Dedifferentiated amniotic fluid mesenchymal stem cell (primary cell): ENCODE measurements around the gene PACRG.
"Not testable (repeated sequence)": the region's sequence is repeated elsewhere in the genome, so short reads cannot be mapped to it uniquely, and the experiment has no call there.

Source experiments
- DNase-seq: peaks from one replicate; pipeline ENCODE4 v3.0.0-alpha.2; 2016; ENCODE audit errors: extremely low spot score

The PACRG gene

DNA sequence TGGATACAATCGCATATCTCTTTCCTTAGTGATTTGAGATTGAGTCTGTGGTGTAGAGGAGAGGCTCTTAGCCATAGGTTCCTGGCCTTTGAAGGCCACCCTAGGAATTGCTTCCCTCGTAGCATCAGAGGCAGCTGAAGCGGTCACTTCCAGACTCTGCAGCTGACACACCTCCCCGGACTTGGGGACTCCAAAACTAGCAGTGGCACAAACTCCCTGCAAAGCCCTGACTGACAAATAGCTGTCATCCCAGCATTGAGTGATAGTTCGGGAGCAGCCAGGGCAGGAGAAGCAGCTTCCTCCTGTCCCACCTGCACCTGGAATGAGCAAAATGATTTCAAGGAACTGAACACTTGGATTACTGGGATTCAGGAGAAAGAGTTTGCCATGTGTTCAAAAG is 586.2 kb downstream of the PACRG start:
- no peak for DNase-seq

- DNase-seq, result no peak
Observed at GRCh38 chr6:163314791-163315470, 587.2 kb downstream of the PACRG start.

DNA sequence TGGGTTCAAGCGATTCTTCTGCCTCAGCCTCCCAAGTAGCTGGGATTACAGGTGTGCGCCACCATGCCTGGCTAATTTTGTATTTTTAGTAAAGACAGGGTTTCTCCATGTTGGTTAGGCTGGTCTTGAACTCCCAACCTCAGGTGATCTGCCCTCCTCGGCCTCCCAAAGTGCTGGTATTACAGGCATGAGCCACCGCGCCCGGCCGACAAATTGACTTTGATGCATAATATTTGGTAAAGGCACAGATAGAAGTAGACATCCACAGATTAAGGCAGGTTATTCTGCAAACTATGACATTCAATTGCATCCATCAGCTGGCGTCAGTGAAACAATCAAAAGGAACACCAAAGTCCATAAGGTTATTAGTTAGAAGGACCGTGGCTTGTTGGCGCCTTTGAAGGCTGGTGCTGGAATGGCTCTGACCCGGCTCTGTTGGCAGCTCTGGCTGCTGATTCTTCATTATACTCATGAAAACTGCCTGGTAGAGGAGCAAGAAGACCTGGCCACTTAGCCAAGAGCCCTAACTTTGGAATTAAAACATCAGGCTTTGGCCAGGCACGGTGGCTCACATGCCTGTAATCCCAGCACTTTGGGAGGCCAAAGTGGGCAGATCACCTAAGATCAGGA is 589.2 kb downstream of the PACRG start:
- not testable (repeated sequence) for DNase-seq

DNA sequence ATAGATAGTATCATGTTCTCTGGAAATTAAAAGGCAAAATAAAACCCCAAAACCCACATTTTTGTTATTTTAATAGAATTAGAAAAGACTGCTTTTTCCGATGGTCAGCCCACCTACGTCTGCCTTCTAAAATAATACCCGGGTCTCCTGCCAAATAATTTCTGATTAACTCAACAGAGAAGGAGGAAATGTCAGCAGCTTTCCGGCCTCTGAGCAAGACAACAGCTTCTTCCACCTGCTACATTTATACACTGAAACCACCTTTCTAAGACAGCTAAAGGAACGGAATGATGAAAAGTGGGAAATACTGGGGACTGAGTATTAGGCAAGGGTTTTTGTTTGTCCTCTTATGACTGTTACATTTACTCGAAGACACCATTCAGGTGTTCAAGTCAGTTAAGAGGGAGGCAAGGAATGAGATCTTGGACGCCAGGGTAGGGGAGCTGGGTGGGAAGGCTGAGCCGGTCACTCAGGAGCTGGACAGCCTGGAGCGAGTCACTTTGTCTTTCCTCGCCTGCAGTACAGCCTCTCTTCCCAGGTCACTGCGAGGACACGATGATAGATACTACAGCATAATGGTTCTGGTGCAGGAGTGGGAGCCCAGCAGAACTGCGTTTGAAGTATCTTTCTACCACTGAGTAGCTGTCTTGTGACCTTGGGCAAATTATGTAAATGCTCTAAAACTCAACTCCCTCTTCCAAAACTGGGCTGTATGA is 590.5 kb downstream of the PACRG start:
- no peak for DNase-seq

- no peak for DNase-seq
Observed at GRCh38 chr6:163319609-163320366, 592.0 kb downstream of the PACRG start.

- DNase-seq, result no peak
Observed at GRCh38 chr6:163320402-163320801, 592.6 kb downstream of the PACRG start.

DNA sequence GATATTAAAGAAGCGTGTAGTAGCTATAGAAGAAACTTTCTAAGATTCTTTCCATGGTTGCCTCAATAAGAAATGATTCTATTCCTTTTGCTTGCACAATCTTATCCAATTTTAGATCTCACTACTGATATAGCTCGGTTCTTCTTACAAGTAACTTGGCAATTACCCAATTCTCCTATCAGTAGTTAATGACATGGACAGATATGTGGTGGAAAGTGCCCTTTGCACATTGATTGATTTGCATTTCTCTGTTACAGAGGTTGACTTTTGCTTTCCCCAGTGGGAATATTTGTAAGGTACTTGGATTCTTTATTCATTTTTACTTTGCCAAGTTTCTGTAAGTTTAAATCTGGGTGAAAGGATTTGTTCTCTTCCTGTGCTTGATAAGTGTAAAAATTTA is 593.0 kb downstream of the PACRG start:
- no peak for DNase-seq

DNA sequence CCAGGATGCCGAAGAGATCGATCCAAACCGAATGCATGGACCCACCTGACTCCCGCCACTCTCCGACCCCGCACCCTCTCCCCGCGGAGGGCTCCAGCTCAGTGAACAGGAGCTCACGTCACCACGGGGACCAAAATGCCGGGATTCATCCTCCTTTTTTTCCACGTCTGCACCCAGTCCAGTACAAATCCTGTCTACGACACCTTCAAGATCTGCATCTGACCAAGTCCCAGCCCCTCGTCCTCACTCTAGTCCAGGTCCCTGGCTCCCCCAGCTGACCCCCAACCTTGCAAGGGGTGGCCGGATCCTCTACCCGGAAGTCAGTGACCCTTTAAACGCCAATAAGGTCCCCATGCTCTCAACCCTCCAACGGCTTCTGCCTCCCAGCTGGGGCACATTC is 593.9 kb downstream of the PACRG start:
- no peak for DNase-seq

GRCh38 chr6:163323274-163323673 is 595.5 kb downstream of the PACRG start:
- DNase-seq, result no peak

DNA sequence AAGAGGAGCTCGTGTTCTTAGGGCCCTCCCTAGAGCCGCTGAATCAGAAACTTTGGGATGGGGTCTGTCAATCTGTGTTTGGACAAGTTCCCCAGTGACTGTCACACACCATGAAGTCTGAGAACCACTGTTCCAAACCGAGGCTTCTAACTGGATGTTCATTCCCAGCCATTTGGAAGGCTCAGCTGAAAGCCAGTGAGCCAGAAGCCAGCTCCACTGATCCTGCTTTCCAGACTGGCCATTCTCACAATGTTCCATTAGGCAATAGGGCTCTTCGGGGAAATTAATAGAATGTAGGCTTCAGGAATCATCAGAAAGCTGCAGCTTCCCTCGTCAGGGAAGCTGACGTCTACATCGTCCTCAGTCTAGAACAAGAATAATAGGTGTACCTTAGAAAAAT is 595.9 kb downstream of the PACRG start:
- DNase-seq, result no peak

DNA sequence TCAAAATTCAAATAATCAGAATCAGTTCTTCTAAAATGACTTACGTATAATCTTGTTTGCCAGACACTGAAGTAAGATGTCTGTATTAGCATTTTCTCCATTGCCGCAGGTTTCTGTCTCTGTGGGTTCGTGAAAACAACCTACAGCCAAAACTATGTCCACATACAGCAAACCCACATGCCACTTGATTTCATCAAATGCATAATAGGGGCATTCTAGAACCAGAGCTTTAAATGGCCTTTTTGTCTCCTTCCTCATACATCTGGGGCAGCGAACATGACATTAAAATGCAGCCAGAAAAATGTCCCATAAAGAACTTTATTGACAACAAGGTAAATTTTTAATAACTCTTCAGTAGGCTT is 596.5 kb downstream of the PACRG start:
- DNase-seq, result no peak

- no peak for DNase-seq
Observed at GRCh38 chr6:163324688-163325389, 597.1 kb downstream of the PACRG start.

DNA sequence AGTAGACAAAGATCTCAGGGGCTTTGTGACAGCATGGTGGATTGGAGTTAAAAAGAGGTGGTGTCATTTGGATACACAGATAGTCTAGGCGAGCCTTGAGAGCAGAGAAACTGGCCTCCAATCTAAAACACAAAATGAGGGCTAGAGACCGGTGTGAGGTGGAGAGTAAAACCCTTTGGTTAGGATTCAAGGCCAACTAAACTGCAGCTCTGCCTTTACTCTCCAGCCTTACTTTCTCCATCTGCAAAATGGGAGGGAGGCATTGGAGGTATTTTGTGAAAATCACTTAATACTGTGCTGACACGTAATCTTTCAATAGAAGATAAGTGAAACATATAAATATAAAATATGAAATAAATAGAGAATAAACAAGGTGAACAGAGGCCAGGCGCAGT is 597.6 kb downstream of the PACRG start:
- DNase-seq, result no peak

GRCh38 chr6:163327165-163327880 is 599.5 kb downstream of the PACRG start:
- DNase-seq, result no peak

DNA sequence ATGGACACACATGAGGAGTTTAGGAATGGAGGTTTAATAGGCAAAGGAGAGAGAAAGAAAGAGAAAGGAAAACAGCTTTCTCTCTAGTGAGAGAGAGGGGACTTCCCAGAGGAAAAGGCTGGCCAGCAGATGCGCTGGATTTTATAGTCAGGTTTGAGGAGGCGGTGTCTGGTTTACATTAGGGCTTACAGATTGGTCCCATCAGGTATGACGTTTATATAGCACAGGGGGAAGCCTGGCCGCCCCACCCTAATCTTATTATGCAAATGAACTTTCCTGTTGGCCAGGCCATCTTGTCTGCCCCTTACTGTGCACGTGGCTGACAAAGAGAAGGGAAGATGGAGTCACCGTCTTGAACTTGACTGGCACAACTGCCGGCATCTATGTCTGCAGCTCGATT is 600.1 kb downstream of the PACRG start:
- no peak for DNase-seq

GRCh38 chr6:163328411-163328810 is 600.6 kb downstream of the PACRG start:
- DNase-seq, result no peak

GRCh38 chr6:163329991-163330390 is 602.2 kb downstream of the PACRG start:
- no peak for DNase-seq

DNA sequence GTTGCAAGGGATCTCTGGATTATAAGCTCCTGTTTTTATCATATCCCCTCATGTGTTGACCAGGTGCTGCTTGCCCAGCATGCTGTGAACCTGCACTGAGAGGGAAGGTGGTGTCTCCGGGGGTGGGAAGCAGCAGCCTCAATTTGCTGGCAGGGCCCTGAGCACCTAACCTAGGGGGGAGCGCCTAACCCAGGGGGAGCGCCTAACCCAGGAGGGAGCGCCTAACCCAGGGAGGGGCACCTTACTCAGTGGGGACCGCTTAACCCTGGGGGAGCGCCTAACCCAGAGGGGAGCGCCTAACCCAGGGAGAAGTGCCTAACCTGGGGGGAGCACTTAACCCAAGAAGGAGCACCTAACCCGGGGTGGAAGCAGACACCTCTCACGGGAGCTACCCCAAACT is 603.5 kb downstream of the PACRG start:
- no peak for DNase-seq

DNA sequence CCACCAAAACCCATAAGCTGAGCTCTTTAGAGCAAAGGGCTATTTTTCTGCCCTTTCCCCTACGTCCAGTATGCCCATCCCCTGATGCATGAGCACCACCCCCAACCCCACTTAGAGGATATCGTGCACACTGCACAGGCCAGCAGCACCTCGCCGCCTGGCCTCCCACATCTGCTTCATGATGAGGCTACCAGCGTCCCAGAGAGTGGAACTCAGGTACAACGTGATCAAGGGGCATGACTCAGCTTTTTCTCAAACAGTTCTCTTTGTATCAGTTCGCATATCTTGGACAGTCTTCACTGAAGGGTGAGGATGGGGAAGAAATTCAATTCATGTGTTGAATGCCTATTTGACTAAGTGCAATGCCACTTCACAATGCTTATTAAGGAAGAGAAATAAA is 604.8 kb downstream of the PACRG start:
- no peak for DNase-seq

DNA sequence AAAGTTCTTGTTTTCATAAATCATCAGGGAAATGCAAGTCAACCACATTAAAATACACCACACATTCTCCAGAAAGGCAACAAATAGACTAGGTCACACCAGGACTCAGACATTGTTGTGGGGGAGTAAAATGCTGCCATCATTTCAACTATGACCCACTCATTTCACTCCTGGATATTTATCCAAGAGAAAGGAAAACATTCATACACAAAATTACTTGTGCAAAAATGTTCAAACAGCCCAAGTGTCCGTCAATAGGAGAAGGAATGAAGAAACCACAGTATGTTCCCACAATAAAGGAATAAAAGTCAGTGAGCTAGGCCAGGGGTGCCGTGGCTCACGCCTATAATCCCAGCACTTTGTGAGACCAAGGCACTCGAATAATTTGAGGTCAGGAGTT is 605.3 kb downstream of the PACRG start:
- no peak for DNase-seq
